H9 (cell line): ENCODE data around the gene FGF12. TPM values are rescaled to one million over a fixed set of nuclear protein-coding genes. Genes with fewer than 3 reads are reported as not detected.

Source experiments
- DNase-seq: peaks from one replicate; pipeline ENCODE4 v3.0.0-alpha.2; 2017
- H2AFZ ChIP-seq: one replicate; pipeline ENCODE4 v1.6.1; 2013; ENCODE audit warnings: mild to moderate bottlenecking, low read length, control low read depth, moderate library complexity
- H2AK5ac ChIP-seq: 2 replicates; pipeline ENCODE4 v1.6.1; 2013; ENCODE audit warnings: low read length, control low read depth, mixed read lengths; ENCODE audit not compliant: insufficient read length
- H2BK120ac ChIP-seq: one replicate; pipeline ENCODE4 v1.6.1; 2013; ENCODE audit warnings: low read depth, mild to moderate bottlenecking, low read length, control low read depth, inconsistent platforms; ENCODE audit not compliant: poor library complexity, severe bottlenecking
- H2BK12ac ChIP-seq: 2 replicates; pipeline ENCODE4 v1.6.1; 2013; ENCODE audit warnings: low read length, control low read depth, mixed read lengths, low read depth; ENCODE audit not compliant: insufficient read length
- H2BK15ac ChIP-seq: 2 replicates; pipeline ENCODE4 v1.6.1; 2013; ENCODE audit warnings: low read depth, low read length, control low read depth
- H2BK20ac ChIP-seq: one replicate; pipeline ENCODE4 v1.6.1; 2013; ENCODE audit warnings: low read depth, mild to moderate bottlenecking, low read length, control low read depth, inconsistent platforms; ENCODE audit not compliant: poor library complexity, severe bottlenecking
- H2BK5ac ChIP-seq: 2 replicates; pipeline ENCODE4 v1.6.1; 2013; ENCODE audit warnings: low read length, control low read depth, mixed read lengths; ENCODE audit not compliant: insufficient read length
- H3K14ac ChIP-seq: 2 replicates; pipeline ENCODE4 v1.6.1; 2013; ENCODE audit warnings: low read length, control low read depth; ENCODE audit not compliant: insufficient read depth
- H3K18ac ChIP-seq: 2 replicates; pipeline ENCODE4 v1.6.1; 2013; ENCODE audit warnings: low read depth, mild to moderate bottlenecking, mixed read lengths, low read length, control low read depth; ENCODE audit not compliant: insufficient read length
- H3K23ac ChIP-seq: 2 replicates; pipeline ENCODE4 v1.6.1; 2013; ENCODE audit warnings: low read length, control low read depth, mixed read lengths, low read depth; ENCODE audit not compliant: insufficient read length
- H3K23me2 ChIP-seq: 2 replicates; pipeline ENCODE4 v1.6.1; 2013; ENCODE audit warnings: low read depth, mild to moderate bottlenecking, mixed read lengths, low read length, control low read depth; ENCODE audit not compliant: insufficient read length, poor library complexity, severe bottlenecking
- H3K27ac ChIP-seq: 2 replicates; pipeline ENCODE4 v1.5.1; 2013; ENCODE audit warnings: low read length, control low read depth, mixed read lengths, low read depth; ENCODE audit not compliant: insufficient read length
- H3K27me3 ChIP-seq: 2 replicates; pipeline ENCODE4 v1.6.1; 2013; ENCODE audit warnings: low read length, control low read depth, inconsistent platforms; ENCODE audit not compliant: insufficient read depth
- H3K4ac ChIP-seq: 2 replicates; pipeline ENCODE4 v1.6.1; 2013; ENCODE audit warnings: low read depth, mild to moderate bottlenecking, control low read depth, inconsistent platforms, low read length, moderate library complexity
- H3K4me1 ChIP-seq: 2 replicates; pipeline ENCODE4 v1.6.1; 2013; ENCODE audit warnings: low read length, control low read depth, inconsistent platforms; ENCODE audit not compliant: insufficient read depth
- H3K4me2 ChIP-seq: 2 replicates; pipeline ENCODE4 v1.6.1; 2013; ENCODE audit warnings: low read length, control low read depth, mixed read lengths; ENCODE audit not compliant: insufficient read length, insufficient read depth
- H3K56ac ChIP-seq: 2 replicates; pipeline ENCODE4 v1.6.1; 2013; ENCODE audit warnings: low read depth, mild to moderate bottlenecking, mixed read lengths, low read length, control low read depth; ENCODE audit not compliant: insufficient read length
- H3K79me1 ChIP-seq: 2 replicates; pipeline ENCODE4 v1.6.1; 2013; ENCODE audit warnings: low read depth, mild to moderate bottlenecking, moderate library complexity, low read length, control low read depth, inconsistent platforms; ENCODE audit not compliant: insufficient read depth, poor library complexity, severe bottlenecking
- H3K79me2 ChIP-seq: 2 replicates; pipeline ENCODE4 v1.6.1; 2013; ENCODE audit warnings: low read length, control low read depth, inconsistent platforms; ENCODE audit not compliant: insufficient read depth
- H3K9ac ChIP-seq: 2 replicates; pipeline ENCODE4 v1.6.1; 2013; ENCODE audit warnings: low read length, control low read depth, mixed read lengths; ENCODE audit not compliant: insufficient read length; ENCODE audit errors: extremely low read depth
- H3K9me3 ChIP-seq: one replicate; pipeline ENCODE4 v1.6.1; 2013; ENCODE audit warnings: low read depth, low read length, inconsistent platforms; ENCODE audit not compliant: control insufficient read depth
- H3T11ph ChIP-seq: one replicate; pipeline ENCODE4 v1.6.1; 2013; ENCODE audit warnings: mild to moderate bottlenecking, low read length, control low read depth, inconsistent platforms
- H4K20me1 ChIP-seq: one replicate; pipeline ENCODE4 v1.6.1; 2013; ENCODE audit not compliant: control insufficient read depth, insufficient read length, insufficient read depth
- H4K5ac ChIP-seq: 2 replicates; pipeline ENCODE4 v1.6.1; 2013; ENCODE audit warnings: low read depth, mild to moderate bottlenecking, mixed read lengths, low read length, control low read depth; ENCODE audit not compliant: insufficient read length
- H4K8ac ChIP-seq: replicated peaks from 2 replicates; pipeline ENCODE4 v1.6.1; 2013; ENCODE audit warnings: low read length, control low read depth, mixed read lengths, low read depth; ENCODE audit not compliant: insufficient read length
- H4K91ac ChIP-seq: 2 replicates; pipeline ENCODE4 v1.6.1; 2013; ENCODE audit warnings: low read depth, mild to moderate bottlenecking, moderate library complexity, mixed read lengths, low read length, control low read depth; ENCODE audit not compliant: insufficient read length
- H3K27ac Mint-ChIP-seq, 3 experiments: 2 replicates in 2 of 3; 3 replicates in 1 of 3; pipeline ENCODE4 v1.8.0; 2020 to 2021; ENCODE audit warnings: mixed read lengths in 3 of 3, mild to moderate bottlenecking in 1 of 3, moderate library complexity in 1 of 3
- H3K27me3 Mint-ChIP-seq: 2 replicates; pipeline ENCODE4 v1.8.0; 2021; ENCODE audit warnings: low read depth, mild to moderate bottlenecking, moderate library complexity, mixed read lengths
- H3K36me3 Mint-ChIP-seq, 3 experiments: 2 replicates in 2 of 3; 3 replicates in 1 of 3; pipeline ENCODE4 v1.8.0; 2020 to 2021; ENCODE audit warnings: low read depth in 3 of 3, mixed read lengths in 3 of 3; ENCODE audit not compliant: insufficient read depth in 1 of 3
- H3K4me1 Mint-ChIP-seq, 2 experiments: 2 replicates each; pipeline ENCODE4 v1.8.0; 2020; ENCODE audit warnings: mixed read lengths in 2 of 2
- H3K4me3 Mint-ChIP-seq, 2 experiments: 2 replicates in 1 of 2; 3 replicates in 1 of 2; pipeline ENCODE4 v1.8.0; 2020 to 2021; ENCODE audit warnings: mild to moderate bottlenecking in 2 of 2, mixed read lengths in 2 of 2, moderate library complexity in 1 of 2
- H3K9me3 Mint-ChIP-seq, 2 experiments: 2 replicates in 1 of 2; 3 replicates in 1 of 2; pipeline ENCODE4 v1.8.0; 2020; ENCODE audit warnings: mild to moderate bottlenecking in 2 of 2, mixed read lengths in 2 of 2, moderate library complexity in 1 of 2
- WGBS: extraction: QIAGEN DNeasy Blood & Tissue Kit; methylation state at CpG from one replicate; pipeline ENCODE4 v1.1.7; 2013; ENCODE audit warnings: missing lambda C conversion rate, low lambda C conversion rate, mixed read lengths; ENCODE audit not compliant: insufficient read length; ENCODE audit errors: extremely low coverage; 5-methylcytosine and 5-hydroxymethylcytosine counted together
- total RNA-seq: library from RNA; stranded (reverse); gene quantifications from 2 replicates; pipeline ENCODE4 v1.2.1, GENCODE V29; 2021
- TF ChIP-seq, protein P1 (sequence below): fragments of 200-600 bp; sonication (generic); conservative IDR thresholded peaks from 3 replicates; pipeline ENCODE4 v1.8.0; 2021; ENCODE audit warnings: antibody characterized with exemption, mild to moderate bottlenecking

FGF12 gene
- total RNA-seq, 1 experiment from 2014 or later: 5.6 TPM

DNA sequence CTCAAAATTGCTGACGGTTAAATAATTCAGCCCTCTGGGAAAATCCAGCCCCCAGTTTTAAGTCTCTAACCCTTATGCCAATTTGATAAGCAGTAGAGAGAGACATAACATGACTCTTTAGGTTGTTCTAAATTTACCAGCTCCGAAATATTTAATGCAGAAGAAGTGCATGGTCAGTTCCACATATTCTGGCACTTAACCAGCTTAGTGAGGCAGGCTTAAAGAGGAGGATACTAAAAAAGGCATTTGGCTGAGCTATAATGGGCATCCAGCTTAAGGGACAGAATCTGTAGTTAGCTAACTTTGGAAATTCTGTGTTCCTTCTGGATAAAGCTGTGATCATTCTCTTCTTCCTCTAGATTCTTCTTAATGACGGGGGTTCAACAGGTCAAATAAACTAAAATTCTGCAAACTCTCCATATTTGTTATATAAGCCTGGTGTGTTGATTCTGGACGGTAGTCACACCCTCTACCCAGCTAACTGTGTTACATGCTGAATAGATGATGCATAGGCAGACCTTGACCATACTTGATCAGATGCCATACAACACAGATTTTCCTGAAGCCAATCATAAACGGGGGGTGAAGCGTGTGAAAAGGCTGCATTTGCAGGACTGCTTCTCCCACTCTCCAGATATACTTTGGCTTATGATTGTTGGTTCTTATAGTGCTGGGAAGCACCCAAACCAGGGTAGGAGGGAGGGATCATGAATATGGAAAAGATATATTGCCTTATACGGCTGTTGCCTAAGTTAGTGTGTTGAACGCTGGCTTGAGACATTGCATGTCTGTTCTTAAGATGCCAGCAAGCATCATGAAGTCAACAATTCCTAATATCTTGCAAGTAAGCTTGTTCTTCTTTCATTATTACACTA, 118.4 kb downstream of the FGF12 start:
- TF ChIP-seq, protein P1, sequence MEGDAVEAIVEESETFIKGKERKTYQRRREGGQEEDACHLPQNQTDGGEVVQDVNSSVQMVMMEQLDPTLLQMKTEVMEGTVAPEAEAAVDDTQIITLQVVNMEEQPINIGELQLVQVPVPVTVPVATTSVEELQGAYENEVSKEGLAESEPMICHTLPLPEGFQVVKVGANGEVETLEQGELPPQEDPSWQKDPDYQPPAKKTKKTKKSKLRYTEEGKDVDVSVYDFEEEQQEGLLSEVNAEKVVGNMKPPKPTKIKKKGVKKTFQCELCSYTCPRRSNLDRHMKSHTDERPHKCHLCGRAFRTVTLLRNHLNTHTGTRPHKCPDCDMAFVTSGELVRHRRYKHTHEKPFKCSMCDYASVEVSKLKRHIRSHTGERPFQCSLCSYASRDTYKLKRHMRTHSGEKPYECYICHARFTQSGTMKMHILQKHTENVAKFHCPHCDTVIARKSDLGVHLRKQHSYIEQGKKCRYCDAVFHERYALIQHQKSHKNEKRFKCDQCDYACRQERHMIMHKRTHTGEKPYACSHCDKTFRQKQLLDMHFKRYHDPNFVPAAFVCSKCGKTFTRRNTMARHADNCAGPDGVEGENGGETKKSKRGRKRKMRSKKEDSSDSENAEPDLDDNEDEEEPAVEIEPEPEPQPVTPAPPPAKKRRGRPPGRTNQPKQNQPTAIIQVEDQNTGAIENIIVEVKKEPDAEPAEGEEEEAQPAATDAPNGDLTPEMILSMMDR: no peak
- Mint-ChIP-seq H3K4me3 (no peak overlapping the region), H3K36me3 (peaks cover 0 to 3% (median 0%) of the 10 kb centered on the region in 3 experiments; a peak in 1 of 7 replicates), H3K27me3 (no peaks in the 10 kb centered on the region), H3K4me1 (no peaks in the 10 kb centered on the region), H3K27ac (no peak overlapping the region), H3K9me3 (peaks cover 4% of the 10 kb centered on the region in 2 experiments; a peak in 3 of 5 replicates)
- no peak overlapping the region for H3T11ph ChIP-seq
- H2BK120ac ChIP-seq: no peak overlapping the region
- no peak overlapping the region for H2BK20ac ChIP-seq
- no peak overlapping the region for H4K91ac ChIP-seq
- no peaks in the 10 kb centered on the region for H3K9me3 ChIP-seq
- no peak overlapping the region for H3K27ac ChIP-seq
- H3K27me3 ChIP-seq: 0 out of 2 replicates have a peak, but pooled peaks cover 1% of the 10 kb centered on the region
- no peak overlapping the region for H3K9ac ChIP-seq
- H3K23ac ChIP-seq: no peak overlapping the region
- no peak overlapping the region for H3K4me2 ChIP-seq
- H3K4me1 ChIP-seq: no peaks in the 10 kb centered on the region
- H2BK5ac ChIP-seq: no peak overlapping the region
- no peaks in the 10 kb centered on the region for H3K79me1 ChIP-seq
- H3K14ac ChIP-seq: no peak overlapping the region
- no peak overlapping the region for H2AFZ ChIP-seq
- H3K18ac ChIP-seq: no peak overlapping the region
- no peak overlapping the region for H4K5ac ChIP-seq
- DNase-seq: no peak
- H3K56ac ChIP-seq: no peak overlapping the region
- no peak overlapping the region for H2BK12ac ChIP-seq
- H4K20me1 ChIP-seq: no peaks in the 10 kb centered on the region
- H3K79me2 ChIP-seq: no peaks in the 10 kb centered on the region
- H2BK15ac ChIP-seq: no peak overlapping the region
- no peak overlapping the region for H4K8ac ChIP-seq
- no CpG with 5 or more reads among the region's 8 CpGs for WGBS
- H3K4ac ChIP-seq: no peak overlapping the region
- H2AK5ac ChIP-seq: no peak overlapping the region
- no peaks in the 10 kb centered on the region for H3K23me2 ChIP-seq
